H1 (cell line): ENCODE measurements around the gene RASAL1. TPM values are rescaled to one million over a fixed set of nuclear protein-coding genes. Genes with fewer than 3 reads are reported as not detected.

ENCODE experiments used
- CBX8 ChIP-seq: fragments of 300-800, 300-1000 bp; sonication (generic); IDR thresholded peaks from 2 replicates; pipeline ENCODE4 v1.7.1; 2016; ENCODE audit warnings: low read depth, low read length, borderline replicate concordance
- SP1 ChIP-seq: IDR thresholded peaks from 2 replicates; pipeline ENCODE4 v1.6.1; 2011; ENCODE audit warnings: low read depth, low read length
- SP2 ChIP-seq: IDR thresholded peaks from 2 replicates; pipeline ENCODE4 v1.6.1; 2012; ENCODE audit warnings: mild to moderate bottlenecking, low read length, inconsistent platforms
- SUZ12 ChIP-seq: fragments of 200-600 bp; sonication (generic); IDR thresholded peaks from 2 replicates; pipeline ENCODE4 v1.6.1; 2012; ENCODE audit warnings: mild to moderate bottlenecking, inconsistent platforms, low read length, moderate library complexity, mixed read lengths
- TAF7 ChIP-seq: optimal IDR thresholded peaks from 2 replicates; pipeline ENCODE3; 2011; ENCODE audit warnings: low read depth, mild to moderate bottlenecking, inconsistent platforms, low read length, moderate library complexity, borderline replicate concordance
- TEAD4 ChIP-seq: IDR thresholded peaks from 2 replicates; pipeline ENCODE4 v1.6.1; 2012; ENCODE audit warnings: low read depth, low read length, inconsistent platforms, mixed read lengths
- polyA plus RNA-seq, 7 experiments: library from polyadenylated mRNA; depleted of rRNA in 3 of 7; stranded (reverse) in 5 of 7; unstranded in 2 of 7; fragments of >200 nt in 5 of 7; fragments of 200-250 nt in 2 of 7; gene quantifications; 1 replicate in 5 of 7; 2 replicates in 1 of 7; 4 replicates in 1 of 7; pipeline versions ENCODE4 v1.2.1 to v1.2.3, GENCODE V29; 2011 to 2013; ENCODE audit warnings: missing spikeins in 2 of 7, mixed read lengths in 2 of 7
- total RNA-seq: library from RNA; stranded (reverse); fragmentation: NEBNext Ultra II Directional; extraction: Animal tissue kit (Norgen Biotek cat#: 25700); gene quantifications from 2 replicates; pipeline ENCODE4 v1.2.1, GENCODE V29; 2021
- TF ChIP-seq, protein P1 (sequence below): fragments of 300-600 bp; sonication (generic); IDR thresholded peaks from 2 replicates; pipeline ENCODE4 v1.7.1; 2012; ENCODE audit warnings: low read length, moderate library complexity, mild to moderate bottlenecking, inconsistent platforms; ENCODE audit not compliant: insufficient replicate concordance

Gene RASAL1
- total and polyA plus RNA-seq, 2 of the 8 experiments (the other 6 are each of a cell fraction or from before 2014, with no cell fraction given): 3.7 to 5.0 TPM

GRCh38 chr12:113127791-113128199, 7.8 kb downstream of the RASAL1 start (continued):
- TF ChIP-seq, protein P1, sequence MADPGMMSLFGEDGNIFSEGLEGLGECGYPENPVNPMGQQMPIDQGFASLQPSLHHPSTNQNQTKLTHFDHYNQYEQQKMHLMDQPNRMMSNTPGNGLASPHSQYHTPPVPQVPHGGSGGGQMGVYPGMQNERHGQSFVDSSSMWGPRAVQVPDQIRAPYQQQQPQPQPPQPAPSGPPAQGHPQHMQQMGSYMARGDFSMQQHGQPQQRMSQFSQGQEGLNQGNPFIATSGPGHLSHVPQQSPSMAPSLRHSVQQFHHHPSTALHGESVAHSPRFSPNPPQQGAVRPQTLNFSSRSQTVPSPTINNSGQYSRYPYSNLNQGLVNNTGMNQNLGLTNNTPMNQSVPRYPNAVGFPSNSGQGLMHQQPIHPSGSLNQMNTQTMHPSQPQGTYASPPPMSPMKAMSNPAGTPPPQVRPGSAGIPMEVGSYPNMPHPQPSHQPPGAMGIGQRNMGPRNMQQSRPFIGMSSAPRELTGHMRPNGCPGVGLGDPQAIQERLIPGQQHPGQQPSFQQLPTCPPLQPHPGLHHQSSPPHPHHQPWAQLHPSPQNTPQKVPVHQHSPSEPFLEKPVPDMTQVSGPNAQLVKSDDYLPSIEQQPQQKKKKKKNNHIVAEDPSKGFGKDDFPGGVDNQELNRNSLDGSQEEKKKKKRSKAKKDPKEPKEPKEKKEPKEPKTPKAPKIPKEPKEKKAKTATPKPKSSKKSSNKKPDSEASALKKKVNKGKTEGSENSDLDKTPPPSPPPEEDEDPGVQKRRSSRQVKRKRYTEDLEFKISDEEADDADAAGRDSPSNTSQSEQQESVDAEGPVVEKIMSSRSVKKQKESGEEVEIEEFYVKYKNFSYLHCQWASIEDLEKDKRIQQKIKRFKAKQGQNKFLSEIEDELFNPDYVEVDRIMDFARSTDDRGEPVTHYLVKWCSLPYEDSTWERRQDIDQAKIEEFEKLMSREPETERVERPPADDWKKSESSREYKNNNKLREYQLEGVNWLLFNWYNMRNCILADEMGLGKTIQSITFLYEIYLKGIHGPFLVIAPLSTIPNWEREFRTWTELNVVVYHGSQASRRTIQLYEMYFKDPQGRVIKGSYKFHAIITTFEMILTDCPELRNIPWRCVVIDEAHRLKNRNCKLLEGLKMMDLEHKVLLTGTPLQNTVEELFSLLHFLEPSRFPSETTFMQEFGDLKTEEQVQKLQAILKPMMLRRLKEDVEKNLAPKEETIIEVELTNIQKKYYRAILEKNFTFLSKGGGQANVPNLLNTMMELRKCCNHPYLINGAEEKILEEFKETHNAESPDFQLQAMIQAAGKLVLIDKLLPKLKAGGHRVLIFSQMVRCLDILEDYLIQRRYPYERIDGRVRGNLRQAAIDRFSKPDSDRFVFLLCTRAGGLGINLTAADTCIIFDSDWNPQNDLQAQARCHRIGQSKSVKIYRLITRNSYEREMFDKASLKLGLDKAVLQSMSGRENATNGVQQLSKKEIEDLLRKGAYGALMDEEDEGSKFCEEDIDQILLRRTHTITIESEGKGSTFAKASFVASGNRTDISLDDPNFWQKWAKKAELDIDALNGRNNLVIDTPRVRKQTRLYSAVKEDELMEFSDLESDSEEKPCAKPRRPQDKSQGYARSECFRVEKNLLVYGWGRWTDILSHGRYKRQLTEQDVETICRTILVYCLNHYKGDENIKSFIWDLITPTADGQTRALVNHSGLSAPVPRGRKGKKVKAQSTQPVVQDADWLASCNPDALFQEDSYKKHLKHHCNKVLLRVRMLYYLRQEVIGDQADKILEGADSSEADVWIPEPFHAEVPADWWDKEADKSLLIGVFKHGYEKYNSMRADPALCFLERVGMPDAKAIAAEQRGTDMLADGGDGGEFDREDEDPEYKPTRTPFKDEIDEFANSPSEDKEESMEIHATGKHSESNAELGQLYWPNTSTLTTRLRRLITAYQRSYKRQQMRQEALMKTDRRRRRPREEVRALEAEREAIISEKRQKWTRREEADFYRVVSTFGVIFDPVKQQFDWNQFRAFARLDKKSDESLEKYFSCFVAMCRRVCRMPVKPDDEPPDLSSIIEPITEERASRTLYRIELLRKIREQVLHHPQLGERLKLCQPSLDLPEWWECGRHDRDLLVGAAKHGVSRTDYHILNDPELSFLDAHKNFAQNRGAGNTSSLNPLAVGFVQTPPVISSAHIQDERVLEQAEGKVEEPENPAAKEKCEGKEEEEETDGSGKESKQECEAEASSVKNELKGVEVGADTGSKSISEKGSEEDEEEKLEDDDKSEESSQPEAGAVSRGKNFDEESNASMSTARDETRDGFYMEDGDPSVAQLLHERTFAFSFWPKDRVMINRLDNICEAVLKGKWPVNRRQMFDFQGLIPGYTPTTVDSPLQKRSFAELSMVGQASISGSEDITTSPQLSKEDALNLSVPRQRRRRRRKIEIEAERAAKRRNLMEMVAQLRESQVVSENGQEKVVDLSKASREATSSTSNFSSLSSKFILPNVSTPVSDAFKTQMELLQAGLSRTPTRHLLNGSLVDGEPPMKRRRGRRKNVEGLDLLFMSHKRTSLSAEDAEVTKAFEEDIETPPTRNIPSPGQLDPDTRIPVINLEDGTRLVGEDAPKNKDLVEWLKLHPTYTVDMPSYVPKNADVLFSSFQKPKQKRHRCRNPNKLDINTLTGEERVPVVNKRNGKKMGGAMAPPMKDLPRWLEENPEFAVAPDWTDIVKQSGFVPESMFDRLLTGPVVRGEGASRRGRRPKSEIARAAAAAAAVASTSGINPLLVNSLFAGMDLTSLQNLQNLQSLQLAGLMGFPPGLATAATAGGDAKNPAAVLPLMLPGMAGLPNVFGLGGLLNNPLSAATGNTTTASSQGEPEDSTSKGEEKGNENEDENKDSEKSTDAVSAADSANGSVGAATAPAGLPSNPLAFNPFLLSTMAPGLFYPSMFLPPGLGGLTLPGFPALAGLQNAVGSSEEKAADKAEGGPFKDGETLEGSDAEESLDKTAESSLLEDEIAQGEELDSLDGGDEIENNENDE: no peak
- TF ChIP-seq TAF7 (no peak), SP2 (no peak), TEAD4 (no peak), SP1 (no peak), CBX8 (no peak), SUZ12 (no peak)
